ENCODE results near the gene PAPPA2.

DNA sequence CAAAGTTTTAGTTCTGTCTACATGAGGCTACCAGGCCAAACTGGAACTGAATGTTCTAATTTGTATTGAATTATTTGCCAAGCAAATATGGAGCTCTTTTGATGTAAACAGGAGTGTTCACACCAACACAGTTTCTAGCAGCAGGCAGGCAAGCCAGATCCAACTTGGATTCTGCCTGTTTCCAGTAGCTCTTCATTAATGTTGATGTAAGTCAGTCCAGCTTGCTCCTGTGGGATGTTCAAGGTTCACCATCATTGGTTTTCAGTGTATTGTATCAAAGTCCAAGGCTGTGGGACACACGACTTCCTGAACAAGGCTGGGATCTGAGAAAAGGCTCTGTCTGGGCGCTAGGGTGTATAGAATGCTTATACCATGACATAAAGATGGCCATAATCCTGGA lies 68.1 kb downstream of the PAPPA2 start:
- TF ChIP-seq POLR2A (IDR thresholded peaks at IDR 0.05) (no peak), EP300 (IDR thresholded peaks at IDR 0.05) (no peak), POLR2AphosphoS5 (IDR thresholded peaks at IDR 0.05) (no peak)
- TF ChIP-seq, protein P1, sequence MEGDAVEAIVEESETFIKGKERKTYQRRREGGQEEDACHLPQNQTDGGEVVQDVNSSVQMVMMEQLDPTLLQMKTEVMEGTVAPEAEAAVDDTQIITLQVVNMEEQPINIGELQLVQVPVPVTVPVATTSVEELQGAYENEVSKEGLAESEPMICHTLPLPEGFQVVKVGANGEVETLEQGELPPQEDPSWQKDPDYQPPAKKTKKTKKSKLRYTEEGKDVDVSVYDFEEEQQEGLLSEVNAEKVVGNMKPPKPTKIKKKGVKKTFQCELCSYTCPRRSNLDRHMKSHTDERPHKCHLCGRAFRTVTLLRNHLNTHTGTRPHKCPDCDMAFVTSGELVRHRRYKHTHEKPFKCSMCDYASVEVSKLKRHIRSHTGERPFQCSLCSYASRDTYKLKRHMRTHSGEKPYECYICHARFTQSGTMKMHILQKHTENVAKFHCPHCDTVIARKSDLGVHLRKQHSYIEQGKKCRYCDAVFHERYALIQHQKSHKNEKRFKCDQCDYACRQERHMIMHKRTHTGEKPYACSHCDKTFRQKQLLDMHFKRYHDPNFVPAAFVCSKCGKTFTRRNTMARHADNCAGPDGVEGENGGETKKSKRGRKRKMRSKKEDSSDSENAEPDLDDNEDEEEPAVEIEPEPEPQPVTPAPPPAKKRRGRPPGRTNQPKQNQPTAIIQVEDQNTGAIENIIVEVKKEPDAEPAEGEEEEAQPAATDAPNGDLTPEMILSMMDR (IDR thresholded peaks at IDR 0.05): no peak

All from sigmoid colon (tissue), 4 donors.